Lower lobe of right lung (tissue), 2 donors: Measurements from ENCODE around the gene PCARE. TPM values are rescaled to one million over a fixed set of nuclear protein-coding genes. Genes with fewer than 3 reads are reported as not detected.

Experiments
- ATAC-seq, 2 donors: fragments of 200-7000 bp; cut with Tn5 transposase; one replicate each; pipeline ENCODE4 v1.9.1; 2020 to 2022; ENCODE audit warnings: mild to moderate bottlenecking in 2 of 2, moderate library complexity in 2 of 2
- DNase-seq: peaks from one replicate; pipeline ENCODE4 v3.0.0-alpha.2; 2020
- H3K27ac ChIP-seq: fragments of 200-600 bp; one replicate; pipeline ENCODE4 v1.8.0; 2022
- H3K27me3 ChIP-seq: fragments of 200-600 bp; one replicate; pipeline ENCODE4 v1.8.0; 2022; ENCODE audit warnings: low read depth
- H3K36me3 ChIP-seq: fragments of 200-600 bp; one replicate; pipeline ENCODE4 v1.8.0; 2022; ENCODE audit warnings: mild to moderate bottlenecking
- H3K4me1 ChIP-seq: fragments of 200-600 bp; one replicate; pipeline ENCODE4 v1.8.0; 2022
- H3K4me3 ChIP-seq: fragments of 200-600 bp; one replicate; pipeline ENCODE4 v1.8.0; 2022; ENCODE audit warnings: mild to moderate bottlenecking
- H3K9me3 ChIP-seq: fragments of 200-600 bp; one replicate; pipeline ENCODE4 v1.8.0; 2022
- CTCF ChIP-seq: fragments of 200-600 bp; IDR thresholded peaks from one replicate; pipeline ENCODE4 v1.8.0; 2022; ENCODE audit warnings: antibody characterized with exemption, mild to moderate bottlenecking
- intact Hi-C: fragments of 100-400 bp; cut with DNase I; formaldehyde crosslinking; loops from one replicate; pipeline ENCODE4 v1.11.0; 2022
- total RNA-seq: library from RNA; stranded (reverse); fragmentation: NEBNext Ultra II Directional; extraction: Animal tissue kit (Norgen Biotek cat#: 25700); gene quantifications from one replicate; pipeline ENCODE4 v1.2.1, GENCODE V29; 2021
- donor health status: DM: no; HTN: yes; CAD: no; lungs with severe emphysema.

The PCARE gene
- total RNA-seq, 1 donor from 2014 or later, result 0.95 TPM

DNA sequence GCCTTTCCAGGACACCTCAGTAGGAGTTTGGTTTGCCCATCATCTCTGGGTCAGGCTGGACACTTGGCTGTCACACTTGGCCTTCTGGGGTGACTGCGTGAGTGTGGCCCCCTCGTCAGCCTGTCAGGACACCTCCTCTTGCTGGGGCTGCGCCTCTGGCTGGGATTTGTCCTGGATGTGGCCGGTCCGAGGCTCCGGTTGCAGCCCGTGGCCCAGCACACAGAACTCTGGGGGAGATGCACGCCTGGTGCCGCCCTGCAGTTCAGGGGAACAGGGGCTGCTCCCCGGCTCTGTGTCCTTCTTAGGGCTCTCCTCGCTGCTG is 9.6 kb downstream of the PCARE start:
- TF ChIP-seq CTCF, result no peak
- no peaks in the 10 kb centered on the region for H3K9me3 ChIP-seq
- no peak overlapping the region for H3K27ac ChIP-seq
- ATAC-seq (no peak), DNase-seq (no peak)
- intact Hi-C loops, result no loop called here
- peaks cover 24% of the 10 kb centered on the region for H3K4me1 ChIP-seq
- no peaks in the 10 kb centered on the region for H3K36me3 ChIP-seq
- H3K4me3 ChIP-seq, result no peak overlapping the region
- no peaks in the 10 kb centered on the region for H3K27me3 ChIP-seq

DNA sequence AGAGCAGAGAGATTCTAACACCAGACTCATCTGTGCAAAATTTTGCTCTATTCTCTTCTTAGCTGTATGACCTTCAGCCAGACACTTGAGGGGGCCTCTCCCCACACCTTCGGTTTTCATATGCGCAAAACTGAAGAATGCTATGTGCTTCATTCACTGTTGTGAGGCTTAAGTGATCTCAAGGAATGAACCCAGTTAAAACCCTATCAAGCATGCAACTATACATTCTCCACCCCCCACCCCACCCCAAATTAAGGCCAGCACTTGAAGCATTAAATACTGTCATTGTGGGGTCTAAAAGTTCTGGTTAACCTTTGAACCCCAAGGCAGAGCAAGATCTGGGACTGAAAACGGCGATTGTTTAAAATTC is 10.0 kb downstream of the PCARE start:
- Histone ChIP-seq H3K27me3 (no peaks in the 10 kb centered on the region), H3K4me1 (peaks cover 24% of the 10 kb centered on the region), H3K9me3 (no peaks in the 10 kb centered on the region), H3K27ac (no peak overlapping the region), H3K36me3 (no peaks in the 10 kb centered on the region), H3K4me3 (no peak overlapping the region)
- no peak for TF ChIP-seq CTCF
- intact Hi-C loops, result no loop called here
- ATAC-seq, result no peak
- no peak for DNase-seq

GRCh38 chr2:29063646-29064345 is 10.5 kb downstream of the PCARE start:
- Histone ChIP-seq H3K36me3 (no peaks in the 10 kb centered on the region), H3K4me3 (no peak overlapping the region), H3K9me3 (no peaks in the 10 kb centered on the region), H3K27ac (no peak overlapping the region), H3K4me1 (peaks cover 24% of the 10 kb centered on the region), H3K27me3 (no peaks in the 10 kb centered on the region)
- peak; percentile 7 to 14 for ATAC-seq
- intact Hi-C loops, result no loop called here
- TF ChIP-seq CTCF, result no peak
- DNase-seq, result no peak

DNA sequence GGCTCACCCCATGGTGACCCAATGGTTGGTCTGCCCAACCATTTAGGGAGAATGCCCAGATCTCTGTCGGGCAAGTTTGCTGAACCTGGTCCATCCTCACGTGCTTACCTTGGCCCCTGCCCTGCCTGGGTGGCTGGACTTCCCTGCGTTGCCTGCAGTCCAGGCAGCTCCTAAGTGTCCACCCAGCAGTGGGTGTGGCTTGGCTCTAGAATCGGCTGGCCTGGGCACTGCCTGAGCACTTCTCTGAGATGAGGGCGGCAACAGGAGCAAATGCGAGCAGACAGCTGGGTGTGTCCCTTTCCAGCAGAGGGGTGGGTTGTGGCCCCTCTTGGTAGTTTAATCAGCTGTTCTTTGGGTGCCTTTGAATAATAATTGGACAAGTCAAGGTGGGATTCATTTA is 11.3 kb downstream of the PCARE start:
- Histone ChIP-seq H3K4me3 (no peak overlapping the region), H3K27me3 (no peaks in the 10 kb centered on the region), H3K27ac (no peak overlapping the region), H3K4me1 (peaks cover 24% of the 10 kb centered on the region), H3K36me3 (no peaks in the 10 kb centered on the region), H3K9me3 (no peaks in the 10 kb centered on the region)
- intact Hi-C loops, result no loop called here
- ATAC-seq (peak; percentile 62 to 78), DNase-seq (peak; percentile 69)
- no peak for TF ChIP-seq CTCF

DNA sequence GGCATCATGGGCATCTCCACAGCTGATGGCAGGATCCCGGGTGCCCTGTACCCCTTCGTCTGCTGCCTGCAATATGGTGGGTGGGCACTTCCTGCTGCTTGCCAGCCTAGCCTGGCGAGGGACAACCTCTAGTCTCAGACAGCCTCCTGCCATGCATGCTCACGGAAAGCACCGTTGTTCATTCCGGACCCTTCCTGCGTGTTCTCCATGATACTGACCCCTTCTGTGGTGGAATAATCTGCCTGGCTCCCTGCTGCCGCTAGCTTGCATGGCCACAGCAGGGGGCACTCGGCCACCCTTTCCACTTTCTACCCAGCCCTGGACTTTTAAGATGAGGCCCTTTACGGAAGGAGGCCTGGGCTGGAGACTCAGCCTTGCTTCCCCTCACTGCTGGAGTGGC is 12.0 kb downstream of the PCARE start:
- TF ChIP-seq CTCF, result no peak
- DNase-seq (no peak), ATAC-seq (no peak)
- Histone ChIP-seq H3K27ac (no peak overlapping the region), H3K27me3 (no peaks in the 10 kb centered on the region), H3K4me3 (no peak overlapping the region), H3K36me3 (no peaks in the 10 kb centered on the region), H3K9me3 (no peaks in the 10 kb centered on the region), H3K4me1 (peaks cover 24% of the 10 kb centered on the region)
- intact Hi-C loops, result no loop called here
